ENCODE results near the gene GSE1. TPM values are rescaled to one million over a fixed set of nuclear protein-coding genes. Genes with fewer than 3 reads are reported as not detected.

The GSE1 gene
- total RNA-seq, 1 experiment from 2014 or later: 38.4 TPM

DNA sequence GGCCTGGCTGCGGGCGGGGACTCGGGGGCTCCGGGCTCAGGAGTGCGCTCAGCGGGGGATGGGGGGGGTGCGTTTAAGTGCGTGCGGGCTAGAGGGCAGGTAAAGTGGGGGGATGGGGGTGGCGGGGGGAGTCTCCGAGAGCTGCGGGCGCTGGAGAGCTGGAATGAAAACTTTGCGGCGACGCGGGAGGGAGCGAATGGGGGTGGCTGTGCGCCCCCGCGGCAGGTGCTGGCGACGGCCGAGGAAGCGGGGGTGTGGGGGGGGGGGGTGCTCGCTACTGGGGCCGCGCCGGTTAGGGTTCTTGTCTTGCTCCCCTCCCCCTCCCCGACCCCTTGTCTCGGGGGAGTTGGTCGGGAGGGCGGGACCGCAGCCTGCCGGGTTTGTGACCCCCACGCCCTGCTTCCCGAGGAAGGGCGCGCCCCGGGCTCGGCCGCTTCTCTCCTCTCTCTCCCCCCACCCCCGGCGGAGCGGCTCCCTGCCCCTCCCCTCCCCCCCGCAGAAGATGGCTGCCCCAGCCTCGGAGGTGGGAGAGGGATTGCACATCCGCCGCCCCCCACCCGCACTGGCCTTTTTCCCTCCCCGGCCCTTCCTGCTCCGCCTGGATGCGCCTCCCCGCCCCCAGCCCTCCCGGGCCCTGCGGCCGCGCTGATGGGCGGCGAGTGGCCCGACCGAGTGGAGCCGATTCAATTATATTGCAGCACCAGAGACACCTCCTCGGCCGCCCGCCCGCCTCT is 649 bp downstream of the GSE1 start:
- Histone ChIP-seq H4K20me1 (ENCODE audit: low read length) (peaks cover 31% of the 10 kb centered on the region), H3K9me3 (ENCODE audit: low read length) (no peaks in the 10 kb centered on the region), H3K4me2 (ENCODE audit: low read length) (peak overlapping the region; percentile 91), H3K79me2 (ENCODE audit: low read length) (peaks cover 52% of the 10 kb centered on the region), H3K9me2 (replicated peaks; ENCODE audit: low read length) (no peaks in the 10 kb centered on the region), H3K4me1 (ENCODE audit: insufficient read depth, low read length) (peaks cover 45% of the 10 kb centered on the region), H3K27me3 (ENCODE audit: low read length) (no peaks in the 10 kb centered on the region), H2AFZ (ENCODE audit: low read length) (no peak overlapping the region), H3K4me3 (ENCODE audit: low read length) (peak overlapping the region; percentile 87), H3K36me3 (ENCODE audit: low read depth, low read length) (peaks cover 3% of the 10 kb centered on the region; the same call in 1 of the 2 replicates), H3F3A (ENCODE audit: low read length, unreplicated experiment) (peaks cover 5% of the 10 kb centered on the region), H3K9ac (ENCODE audit: low read length) (no peak overlapping the region), H3K27ac (ENCODE audit: low read length) (no peak overlapping the region)
- intact Hi-C loops (cut with micrococcal nuclease): loop anchor here (10.0 kb wide), 1 partner anchor 219 kb away; no protein-coding TSS in a partner anchor
- ATAC-seq (no peak; the same call in 1 of the 2 replicates), DNase-seq (peak; percentile 41)
- TF ChIP-seq, protein P1, sequence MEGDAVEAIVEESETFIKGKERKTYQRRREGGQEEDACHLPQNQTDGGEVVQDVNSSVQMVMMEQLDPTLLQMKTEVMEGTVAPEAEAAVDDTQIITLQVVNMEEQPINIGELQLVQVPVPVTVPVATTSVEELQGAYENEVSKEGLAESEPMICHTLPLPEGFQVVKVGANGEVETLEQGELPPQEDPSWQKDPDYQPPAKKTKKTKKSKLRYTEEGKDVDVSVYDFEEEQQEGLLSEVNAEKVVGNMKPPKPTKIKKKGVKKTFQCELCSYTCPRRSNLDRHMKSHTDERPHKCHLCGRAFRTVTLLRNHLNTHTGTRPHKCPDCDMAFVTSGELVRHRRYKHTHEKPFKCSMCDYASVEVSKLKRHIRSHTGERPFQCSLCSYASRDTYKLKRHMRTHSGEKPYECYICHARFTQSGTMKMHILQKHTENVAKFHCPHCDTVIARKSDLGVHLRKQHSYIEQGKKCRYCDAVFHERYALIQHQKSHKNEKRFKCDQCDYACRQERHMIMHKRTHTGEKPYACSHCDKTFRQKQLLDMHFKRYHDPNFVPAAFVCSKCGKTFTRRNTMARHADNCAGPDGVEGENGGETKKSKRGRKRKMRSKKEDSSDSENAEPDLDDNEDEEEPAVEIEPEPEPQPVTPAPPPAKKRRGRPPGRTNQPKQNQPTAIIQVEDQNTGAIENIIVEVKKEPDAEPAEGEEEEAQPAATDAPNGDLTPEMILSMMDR (conservative IDR thresholded peaks at IDR 0.05; ENCODE audit: low read depth, low read length): no peak
- no peak for TF ChIP-seq EZH2 (IDR thresholded peaks at IDR 0.05; ENCODE audit: low read length, unreplicated experiment)
- TF ChIP-seq EZH2phosphoT487 (IDR thresholded peaks at IDR 0.05; ENCODE audit: borderline replicate concordance, low read length): no peak
- POLR2A ChIA-PET (ENCODE audit: unreplicated experiment): no interaction called here
- CTCF ChIA-PET: interaction anchor here (0.5 to 1.4 kb wide), 2 partner anchors 57 to 198 kb away, joined by 5 read pairs; no protein-coding TSS in a partner anchor
- no TSS peak for BruUV-seq (replicated peaks)

DNA sequence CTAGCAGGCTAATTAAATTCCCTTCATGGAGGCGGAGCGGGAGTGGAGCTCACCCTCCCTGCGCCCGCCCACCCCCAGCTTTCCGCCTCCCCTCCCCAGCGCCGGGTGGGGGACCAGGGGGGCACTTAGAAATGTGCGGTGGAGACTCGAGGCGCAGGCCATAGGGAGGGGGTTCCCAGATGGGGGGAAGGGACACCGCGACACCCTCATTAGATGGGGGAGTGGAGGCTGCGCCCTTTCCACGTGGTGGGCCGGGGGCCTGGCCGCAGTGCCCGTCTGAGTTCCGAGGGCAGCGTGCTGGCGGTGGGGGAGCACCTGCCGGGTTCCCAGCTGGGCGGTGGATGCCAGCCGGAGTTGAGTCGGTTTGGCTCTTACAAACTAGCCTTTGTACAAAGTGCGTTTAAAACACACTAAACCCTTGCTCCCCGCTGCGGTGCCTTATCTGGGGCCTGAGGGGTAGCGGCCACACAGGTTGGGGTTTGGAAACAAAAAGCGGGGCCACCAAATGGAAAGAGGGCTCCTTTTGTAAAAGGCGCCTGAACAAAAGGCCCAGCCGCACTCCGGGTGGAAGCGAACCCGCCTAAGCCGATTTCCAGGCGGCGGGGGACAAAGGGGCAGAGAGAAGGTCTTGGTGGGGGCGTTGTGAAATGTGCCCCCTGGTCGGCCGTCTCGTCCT is 1.4 kb downstream of the GSE1 start:
- H3K27me3 ChIP-seq (ENCODE audit: low read length): no peaks in the 10 kb centered on the region
- H3K4me3 ChIP-seq (ENCODE audit: low read length): peak overlapping the region; percentile 87
- peaks cover 3% of the 10 kb centered on the region; the same call in 1 of the 2 replicates for H3K36me3 ChIP-seq (ENCODE audit: low read depth, low read length)
- no peaks in the 10 kb centered on the region for H3K9me3 ChIP-seq (ENCODE audit: low read length)
- peak overlapping the region; percentile 31 for H3K27ac ChIP-seq (ENCODE audit: low read length)
- peaks cover 59% of the 10 kb centered on the region for H3K79me2 ChIP-seq (ENCODE audit: low read length)
- no peaks in the 10 kb centered on the region for H3K9me2 ChIP-seq (replicated peaks; ENCODE audit: low read length)
- ChIA-PET POLR2A (ENCODE audit: unreplicated experiment) (no interaction called here), CTCF (no interaction called here)
- no peak overlapping the region for H2AFZ ChIP-seq (ENCODE audit: low read length)
- H3K9ac ChIP-seq (ENCODE audit: low read length): peak overlapping the region; percentile 30
- H4K20me1 ChIP-seq (ENCODE audit: low read length): peaks cover 36% of the 10 kb centered on the region
- ATAC-seq: no peak
- TF ChIP-seq EZH2 (IDR thresholded peaks at IDR 0.05; ENCODE audit: low read length, unreplicated experiment): no peak
- TF ChIP-seq EZH2phosphoT487 (IDR thresholded peaks at IDR 0.05; ENCODE audit: borderline replicate concordance, low read length): no peak
- TF ChIP-seq, protein P1 (conservative IDR thresholded peaks at IDR 0.05; ENCODE audit: low read depth, low read length): no peak
- intact Hi-C loops (cut with micrococcal nuclease): loop anchor here (10.0 kb wide), 1 partner anchor 220 kb away; no protein-coding TSS in a partner anchor
- TSS peak; percentile 34 for BruUV-seq (replicated peaks)
- peaks cover 5% of the 10 kb centered on the region for H3F3A ChIP-seq (ENCODE audit: low read length, unreplicated experiment)
- no peak for DNase-seq
- peaks cover 44% of the 10 kb centered on the region for H3K4me1 ChIP-seq (ENCODE audit: insufficient read depth, low read length)
- H3K4me2 ChIP-seq (ENCODE audit: low read length): peak overlapping the region; percentile 91

Measured in PC-3 (cell line).